WTC11 (cell line): Measurements from ENCODE around the gene CACNA1C. TPM values are rescaled to one million over a fixed set of nuclear protein-coding genes. Genes with fewer than 3 reads are reported as not detected.

ENCODE experiments used
- ATAC-seq: fragments of 200-7000 bp; cut with Tn5 transposase; 2 replicates; pipeline ENCODE4 v1.10.0; 2021; ENCODE audit warnings: mild to moderate bottlenecking, moderate library complexity
- CTCF ChIA-PET: fragments of 300-600 bp; sonication (Branson Sonifier 250); formaldehyde crosslinking; loops from one replicate; lab custom pipeline; 2021; ENCODE audit warnings: antibody characterized with exemption; lab: Charles Lee
- POLR2A ChIA-PET: fragments of 350-600 bp; sonication (Branson Sonifier 250); formaldehyde crosslinking; loops from one replicate; lab custom pipeline; 2021; ENCODE audit warnings: antibody characterized with exemption; lab: Charles Lee
- DNase-seq: peaks from one replicate; pipeline ENCODE4 v3.0.0; 2021; ENCODE audit warnings: low spot score
- H3K27ac Mint-ChIP-seq: 2 replicates; pipeline ENCODE4 v1.8.0; 2021; ENCODE audit warnings: mixed read lengths
- H3K27me3 Mint-ChIP-seq: 2 replicates; pipeline ENCODE4 v1.8.0; 2021; ENCODE audit warnings: low read depth, mild to moderate bottlenecking, moderate library complexity, mixed read lengths
- H3K36me3 Mint-ChIP-seq: 2 replicates; pipeline ENCODE4 v1.8.0; 2021; ENCODE audit warnings: mixed read lengths
- H3K4me1 Mint-ChIP-seq: 2 replicates; pipeline ENCODE4 v1.8.0; 2022; ENCODE audit warnings: mixed read lengths
- H3K4me3 Mint-ChIP-seq: 2 replicates; pipeline ENCODE4 v1.8.0; 2021; ENCODE audit warnings: mild to moderate bottlenecking, moderate library complexity, mixed read lengths
- H3K9me3 Mint-ChIP-seq: 2 replicates; pipeline ENCODE4 v1.8.0; 2021; ENCODE audit warnings: mixed read lengths
- E2F4 ChIP-seq: sonication (generic); formaldehyde crosslinking; IDR thresholded peaks from 2 replicates; pipeline ENCODE4 v1.8.1; 2022; ENCODE audit warnings: low read depth, mild to moderate bottlenecking, moderate library complexity, missing genetic modification reagents, borderline replicate concordance
- EMX1 ChIP-seq: fragments of 250-450 bp; sonication (Bioruptor Pico); IDR thresholded peaks from 2 replicates; pipeline ENCODE4 v1.8.0; 2021; ENCODE audit warnings: mild to moderate bottlenecking
- NFATC4 ChIP-seq: fragments of 250-450 bp; sonication (Bioruptor Pico); IDR thresholded peaks from 2 replicates; pipeline ENCODE4 v1.9.0; 2021; ENCODE audit warnings: mild to moderate bottlenecking
- NFE2L1 ChIP-seq: sonication (generic); formaldehyde crosslinking; IDR thresholded peaks from 2 replicates; pipeline ENCODE4 v1.8.1; 2023; ENCODE audit warnings: missing genetic modification reagents
- NFYB ChIP-seq: sonication (generic); formaldehyde crosslinking; conservative IDR thresholded peaks from 2 replicates; pipeline ENCODE4 v1.8.0; 2022; ENCODE audit warnings: low read depth, missing genetic modification reagents
- OVOL2 ChIP-seq: fragments of 250-450 bp; sonication (Bioruptor Pico); IDR thresholded peaks from 2 replicates; pipeline ENCODE4 v1.9.0; 2021; ENCODE audit warnings: mild to moderate bottlenecking, borderline replicate concordance
- PREB ChIP-seq: sonication (generic); formaldehyde crosslinking; IDR thresholded peaks from 2 replicates; pipeline ENCODE4 v1.8.1; 2022; ENCODE audit warnings: mild to moderate bottlenecking, missing genetic modification reagents, moderate library complexity, borderline replicate concordance
- PRRX2 ChIP-seq: fragments of 250-450 bp; sonication (Bioruptor Pico); IDR thresholded peaks from 2 replicates; pipeline ENCODE4 v1.8.0; 2021; ENCODE audit warnings: mild to moderate bottlenecking
- TCF7 ChIP-seq: sonication (generic); formaldehyde crosslinking; IDR thresholded peaks from 2 replicates; pipeline ENCODE4 v1.8.0; 2022; ENCODE audit warnings: mild to moderate bottlenecking, low read depth, missing genetic modification reagents, moderate library complexity
- ZBTB43 ChIP-seq: sonication (generic); formaldehyde crosslinking; IDR thresholded peaks from 2 replicates; pipeline ENCODE4 v1.8.1; 2023; ENCODE audit warnings: mild to moderate bottlenecking, missing genetic modification reagents
- ZMAT4 ChIP-seq: fragments of 250-450 bp; sonication (Bioruptor Pico); IDR thresholded peaks from 2 replicates; pipeline ENCODE4 v1.9.0; 2021; ENCODE audit warnings: mild to moderate bottlenecking
- ZNF219 ChIP-seq: sonication (generic); formaldehyde crosslinking; IDR thresholded peaks from 2 replicates; pipeline ENCODE4 v1.8.0; 2023; ENCODE audit warnings: missing genetic modification reagents, mild to moderate bottlenecking, borderline replicate concordance
- ZNF532 ChIP-seq: fragments of 250-450 bp; sonication (Bioruptor Pico); IDR thresholded peaks from 2 replicates; pipeline ENCODE4 v1.9.0; 2021; ENCODE audit warnings: mild to moderate bottlenecking, borderline replicate concordance
- total RNA-seq: library from RNA; stranded (reverse); gene quantifications from 3 replicates; pipeline ENCODE4 v1.2.3, GENCODE V29; 2021
- TF ChIP-seq, protein P1 (sequence below): sonication (generic); formaldehyde crosslinking; conservative IDR thresholded peaks from 2 replicates; pipeline ENCODE4 v1.8.1; 2023; ENCODE audit warnings: mild to moderate bottlenecking, low read depth, missing genetic modification reagents, moderate library complexity
- TF ChIP-seq, protein P2 (sequence below): sonication (generic); formaldehyde crosslinking; IDR thresholded peaks from 2 replicates; pipeline ENCODE4 v1.8.0; 2022; ENCODE audit warnings: mild to moderate bottlenecking, missing genetic modification reagents

Gene CACNA1C
- total RNA-seq, 1 experiment from 2014 or later = 1.7 TPM

GRCh38 chr12:2743478-2743877 lies 690.7 kb downstream of the CACNA1C start (continued):
- no peak for TF ChIP-seq OVOL2 (CRISPR knock-in tag)
- no peak for TF ChIP-seq NFE2L1 (CRISPR knock-in tag)

DNA sequence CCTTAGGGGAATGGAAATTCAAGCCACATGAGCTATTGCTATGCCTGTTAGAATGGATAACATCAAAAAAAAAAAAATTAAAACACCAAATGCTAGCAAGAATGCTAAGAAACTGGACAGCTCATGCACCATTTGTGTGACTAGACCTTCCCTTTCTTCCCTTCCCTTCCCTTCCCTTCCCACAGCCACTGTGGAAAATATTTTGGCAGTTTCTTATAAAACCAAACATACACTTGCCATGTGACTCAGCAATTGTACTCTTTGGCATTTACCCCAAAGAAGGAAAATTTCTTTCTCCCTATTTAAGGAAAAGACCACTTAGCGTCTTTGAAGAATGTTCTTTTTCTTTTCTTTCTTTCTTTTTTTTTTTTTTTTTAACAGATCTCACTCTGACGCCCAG lies 692.9 kb downstream of the CACNA1C start:
- ChIA-PET POLR2A (interaction anchor here (0.6 kb wide), 1 partner anchor 31 kb away, joined by 3 read pairs; no protein-coding TSS in a partner anchor), CTCF (no interaction called here)
- peaks cover 22% of the 10 kb centered on the region for H3K4me1 Mint-ChIP-seq
- H3K4me3 Mint-ChIP-seq = no peak overlapping the region
- DNase-seq = no peak
- no peaks in the 10 kb centered on the region for H3K9me3 Mint-ChIP-seq
- no peak overlapping the region for H3K27ac Mint-ChIP-seq
- H3K36me3 Mint-ChIP-seq = no peaks in the 10 kb centered on the region
- no peak for ATAC-seq
- peaks cover 17% of the 10 kb centered on the region; the same call in 1 of the 2 replicates for H3K27me3 Mint-ChIP-seq
- TF ChIP-seq NFYB (no peak), PRRX2 (CRISPR knock-in tag) (no peak), ZNF219 (CRISPR knock-in tag) (no peak), EMX1 (no peak), E2F4 (CRISPR knock-in tag) (no peak), ZNF532 (CRISPR knock-in tag) (no peak), PREB (CRISPR knock-in tag) (no peak), ZMAT4 (CRISPR knock-in tag) (no peak), ZBTB43 (CRISPR knock-in tag) (no peak), NFATC4 (CRISPR knock-in tag) (no peak), TCF7 (CRISPR knock-in tag) (no peak)
- TF ChIP-seq, protein P1, sequence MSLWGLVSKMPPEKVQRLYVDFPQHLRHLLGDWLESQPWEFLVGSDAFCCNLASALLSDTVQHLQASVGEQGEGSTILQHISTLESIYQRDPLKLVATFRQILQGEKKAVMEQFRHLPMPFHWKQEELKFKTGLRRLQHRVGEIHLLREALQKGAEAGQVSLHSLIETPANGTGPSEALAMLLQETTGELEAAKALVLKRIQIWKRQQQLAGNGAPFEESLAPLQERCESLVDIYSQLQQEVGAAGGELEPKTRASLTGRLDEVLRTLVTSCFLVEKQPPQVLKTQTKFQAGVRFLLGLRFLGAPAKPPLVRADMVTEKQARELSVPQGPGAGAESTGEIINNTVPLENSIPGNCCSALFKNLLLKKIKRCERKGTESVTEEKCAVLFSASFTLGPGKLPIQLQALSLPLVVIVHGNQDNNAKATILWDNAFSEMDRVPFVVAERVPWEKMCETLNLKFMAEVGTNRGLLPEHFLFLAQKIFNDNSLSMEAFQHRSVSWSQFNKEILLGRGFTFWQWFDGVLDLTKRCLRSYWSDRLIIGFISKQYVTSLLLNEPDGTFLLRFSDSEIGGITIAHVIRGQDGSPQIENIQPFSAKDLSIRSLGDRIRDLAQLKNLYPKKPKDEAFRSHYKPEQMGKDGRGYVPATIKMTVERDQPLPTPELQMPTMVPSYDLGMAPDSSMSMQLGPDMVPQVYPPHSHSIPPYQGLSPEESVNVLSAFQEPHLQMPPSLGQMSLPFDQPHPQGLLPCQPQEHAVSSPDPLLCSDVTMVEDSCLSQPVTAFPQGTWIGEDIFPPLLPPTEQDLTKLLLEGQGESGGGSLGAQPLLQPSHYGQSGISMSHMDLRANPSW = no peak
- TF ChIP-seq, protein P2, sequence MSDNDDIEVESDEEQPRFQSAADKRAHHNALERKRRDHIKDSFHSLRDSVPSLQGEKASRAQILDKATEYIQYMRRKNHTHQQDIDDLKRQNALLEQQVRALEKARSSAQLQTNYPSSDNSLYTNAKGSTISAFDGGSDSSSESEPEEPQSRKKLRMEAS = no peak

Other genes starting within 250 kb of the CACNA1C start
- 0.30 to 0.66 TPM (median 0.34 TPM) in 3 replicates for gene LRTM2, start 232.4 kb upstream of the CACNA1C start, total RNA-seq
- 0.04 to 0.46 TPM (median 0.25 TPM) in 3 replicates for gene CACNA2D4, start 134.3 kb upstream of the CACNA1C start, total RNA-seq
- gene DCP1B, start 48.5 kb upstream of the CACNA1C start, total RNA-seq = 19.4 to 25.1 TPM (median 23.3 TPM) in 3 replicates